Mononuclear cell (primary cell): ENCODE results near the gene OMG. TPM values are rescaled to one million over a fixed set of nuclear protein-coding genes. Genes with fewer than 3 reads are reported as not detected.
"Not testable (repeated sequence)": the region's sequence is repeated elsewhere in the genome, so short reads cannot be mapped to it uniquely, and the experiment has no call there.

Experiments
- H3K27me3 ChIP-seq: 2 replicates; pipeline ENCODE4 v1.6.0; 2011; ENCODE audit warnings: low read length, control low read depth; ENCODE audit not compliant: insufficient read depth
- H3K4me1 ChIP-seq: 2 replicates; pipeline ENCODE4 v1.5.1; 2011; ENCODE audit warnings: mild to moderate bottlenecking, low read length, control low read depth; ENCODE audit not compliant: insufficient read depth
- H3K4me3 ChIP-seq: 2 replicates; pipeline ENCODE4 v1.5.1; 2011; ENCODE audit warnings: mild to moderate bottlenecking, low read length, moderate library complexity
- H3K9me3 ChIP-seq: 2 replicates; pipeline ENCODE4 v1.5.1; 2011; ENCODE audit warnings: low read depth, mild to moderate bottlenecking, control low read depth, low read length
- total RNA-seq: library from RNA; depleted of rRNA; stranded (reverse); fragments of >200 nt; gene quantifications from one replicate; pipeline ENCODE4 v1.2.3, GENCODE V29; 2012

The OMG gene
- total RNA-seq, 1 donor: 0.21 TPM

GRCh38 chr17:31289790-31290189, 7.2 kb downstream of the OMG start:
- H3K4me3 ChIP-seq: no peak overlapping the region
- no peaks in the 10 kb centered on the region for H3K4me1 ChIP-seq
- no peaks in the 10 kb centered on the region for H3K9me3 ChIP-seq
- H3K27me3 ChIP-seq: no peaks in the 10 kb centered on the region

- not testable (repeated sequence) for H3K9me3 ChIP-seq, H3K4me3 ChIP-seq, H3K27me3 ChIP-seq, H3K4me1 ChIP-seq
Observed at GRCh38 chr17:31287932-31288331, 9.1 kb downstream of the OMG start.

- Histone ChIP-seq H3K27me3 (no peaks in the 10 kb centered on the region), H3K4me1 (no peaks in the 10 kb centered on the region), H3K4me3 (no peak overlapping the region), H3K9me3 (no peaks in the 10 kb centered on the region)
Observed at GRCh38 chr17:31286587-31286986, 10.5 kb downstream of the OMG start.

GRCh38 chr17:31283841-31284240, 13.2 kb downstream of the OMG start:
- H3K9me3 ChIP-seq: no peaks in the 10 kb centered on the region
- no peaks in the 10 kb centered on the region for H3K4me1 ChIP-seq
- no peak overlapping the region for H3K4me3 ChIP-seq
- no peaks in the 10 kb centered on the region for H3K27me3 ChIP-seq

GRCh38 chr17:31281061-31281460, 16.0 kb downstream of the OMG start:
- H3K27me3 ChIP-seq: no peaks in the 10 kb centered on the region
- H3K4me3 ChIP-seq: no peak overlapping the region
- no peaks in the 10 kb centered on the region for H3K4me1 ChIP-seq
- H3K9me3 ChIP-seq: no peaks in the 10 kb centered on the region

DNA sequence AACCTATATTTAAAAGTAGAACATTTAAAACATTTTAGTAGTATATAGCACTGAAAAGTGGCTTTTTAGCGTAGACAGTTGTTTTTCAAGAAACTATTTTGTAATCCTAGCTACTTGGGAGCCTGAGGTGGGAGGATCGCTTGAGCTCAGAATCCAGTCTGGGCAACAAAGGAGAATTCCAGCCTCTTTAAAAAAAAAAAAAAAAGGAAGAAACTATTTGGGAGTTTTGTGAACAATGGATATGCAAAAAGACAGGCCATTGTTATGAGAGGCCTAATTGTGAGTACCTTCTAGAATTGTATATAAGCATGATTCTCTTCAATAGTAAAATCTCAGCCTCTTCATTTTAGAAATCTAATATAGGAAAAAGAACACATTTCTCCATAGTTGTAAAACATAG, 17.6 kb downstream of the OMG start:
- Histone ChIP-seq H3K4me3 (no peak overlapping the region), H3K9me3 (no peaks in the 10 kb centered on the region), H3K27me3 (no peaks in the 10 kb centered on the region), H3K4me1 (peaks cover 7% of the 10 kb centered on the region)

GRCh38 chr17:31275116-31275515, 21.9 kb downstream of the OMG start:
- H3K4me3 ChIP-seq: no peak overlapping the region
- no peaks in the 10 kb centered on the region for H3K9me3 ChIP-seq
- H3K27me3 ChIP-seq: no peaks in the 10 kb centered on the region
- peaks cover 12% of the 10 kb centered on the region for H3K4me1 ChIP-seq

DNA sequence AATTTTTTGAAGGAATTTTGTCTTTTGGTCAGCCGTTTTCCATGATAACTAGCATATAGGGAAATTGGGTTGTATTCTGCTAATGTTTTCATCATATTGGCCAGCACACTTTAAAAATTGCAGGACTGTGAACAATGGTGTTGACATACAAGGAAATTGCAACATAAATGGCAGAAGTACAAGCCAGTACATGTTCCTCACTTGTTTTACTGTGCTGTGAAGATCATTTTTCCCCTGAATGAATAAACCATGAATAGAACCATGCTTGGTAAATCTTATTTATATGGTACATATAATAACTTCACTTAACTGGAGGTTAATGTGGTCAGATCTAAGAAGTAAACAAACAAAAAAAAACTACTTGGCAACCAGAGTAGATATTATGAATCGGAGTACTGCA, 22.8 kb downstream of the OMG start:
- Histone ChIP-seq H3K4me3 (no peak overlapping the region), H3K27me3 (no peaks in the 10 kb centered on the region), H3K9me3 (no peaks in the 10 kb centered on the region), H3K4me1 (peaks cover 12% of the 10 kb centered on the region)

GRCh38 chr17:31273516-31273915, 23.5 kb downstream of the OMG start:
- H3K27me3 ChIP-seq: no peaks in the 10 kb centered on the region
- H3K4me3 ChIP-seq: no peak overlapping the region
- no peaks in the 10 kb centered on the region for H3K9me3 ChIP-seq
- H3K4me1 ChIP-seq: peaks cover 12% of the 10 kb centered on the region

GRCh38 chr17:31272803-31273202, 24.2 kb downstream of the OMG start:
- Histone ChIP-seq H3K9me3 (no peaks in the 10 kb centered on the region), H3K4me1 (peaks cover 12% of the 10 kb centered on the region), H3K27me3 (no peaks in the 10 kb centered on the region), H3K4me3 (no peak overlapping the region)

DNA sequence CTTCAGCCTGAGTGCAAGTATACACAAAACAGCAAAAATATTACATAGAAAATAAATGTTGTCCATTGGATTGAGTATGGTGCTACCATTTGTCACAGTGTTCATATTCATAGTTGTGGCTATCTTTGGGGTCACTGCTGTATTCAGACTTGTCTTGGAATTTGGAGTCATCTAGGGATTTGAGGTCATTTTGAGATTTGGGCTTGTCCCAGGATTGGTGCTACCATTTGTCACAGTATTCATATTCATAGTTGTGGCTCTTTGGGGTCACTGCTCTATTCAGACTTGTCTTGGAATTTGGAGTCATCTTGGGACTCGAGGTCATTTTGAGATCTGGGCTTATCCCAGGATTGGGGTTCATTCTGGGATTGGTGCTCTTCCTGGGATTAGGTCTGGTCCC, 24.8 kb downstream of the OMG start:
- Histone ChIP-seq H3K9me3 (no peaks in the 10 kb centered on the region), H3K4me1 (peaks cover 12% of the 10 kb centered on the region), H3K27me3 (no peaks in the 10 kb centered on the region), H3K4me3 (no peak overlapping the region)

DNA sequence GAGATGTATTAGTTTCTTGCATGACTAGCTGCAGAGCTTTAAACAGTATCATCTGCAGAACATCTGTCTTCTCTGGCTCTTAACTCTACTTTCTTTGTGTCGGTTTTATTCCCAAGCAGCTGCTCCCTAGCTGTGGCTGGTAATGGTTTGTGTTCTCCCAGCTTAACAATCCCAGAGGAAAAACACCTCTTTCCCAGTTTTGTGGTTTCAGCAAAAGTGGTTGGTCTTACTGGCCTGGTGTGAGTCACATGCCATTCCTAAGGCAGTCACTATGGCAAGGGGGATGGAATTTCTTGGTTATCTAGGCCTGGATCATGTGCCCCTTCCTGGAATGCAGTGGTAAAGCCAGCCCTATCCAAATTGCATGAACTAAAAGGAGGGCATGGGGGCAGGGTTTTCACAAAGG, 27.5 kb downstream of the OMG start:
- Histone ChIP-seq H3K4me3 (no peak overlapping the region), H3K27me3 (no peaks in the 10 kb centered on the region), H3K4me1 (peaks cover 5% of the 10 kb centered on the region), H3K9me3 (no peaks in the 10 kb centered on the region)

GRCh38 chr17:31269036-31269577, 27.9 kb downstream of the OMG start:
- Histone ChIP-seq H3K9me3 (no peaks in the 10 kb centered on the region), H3K4me3 (no peak overlapping the region), H3K27me3 (no peaks in the 10 kb centered on the region), H3K4me1 (peaks cover 5% of the 10 kb centered on the region)

GRCh38 chr17:31266042-31266441, 31.0 kb downstream of the OMG start:
- Histone ChIP-seq H3K27me3 (no peaks in the 10 kb centered on the region), H3K9me3 (no peaks in the 10 kb centered on the region), H3K4me1 (no peaks in the 10 kb centered on the region), H3K4me3 (no peak overlapping the region)

DNA sequence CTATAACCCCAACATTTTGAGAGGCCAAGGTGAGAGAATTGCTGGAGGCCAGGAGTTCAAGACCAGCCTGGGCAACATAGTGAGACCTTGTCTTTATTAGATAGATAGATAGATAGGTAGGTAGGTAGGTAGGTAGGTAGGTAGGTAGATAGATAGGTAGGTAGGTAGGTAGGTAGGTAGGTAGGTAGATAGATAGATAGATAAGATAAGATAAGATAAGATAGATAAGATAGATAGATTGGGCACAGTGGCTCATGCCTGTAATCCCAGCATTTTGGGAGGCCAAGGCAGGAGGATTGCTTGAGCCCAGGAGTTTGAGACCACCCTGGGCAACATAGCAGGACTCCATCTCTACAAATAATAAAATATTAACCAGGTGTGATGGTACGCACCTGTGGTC, 34.1 kb downstream of the OMG start:
- H3K4me3 ChIP-seq, H3K4me1 ChIP-seq, H3K27me3 ChIP-seq, H3K9me3 ChIP-seq: not testable (repeated sequence)

DNA sequence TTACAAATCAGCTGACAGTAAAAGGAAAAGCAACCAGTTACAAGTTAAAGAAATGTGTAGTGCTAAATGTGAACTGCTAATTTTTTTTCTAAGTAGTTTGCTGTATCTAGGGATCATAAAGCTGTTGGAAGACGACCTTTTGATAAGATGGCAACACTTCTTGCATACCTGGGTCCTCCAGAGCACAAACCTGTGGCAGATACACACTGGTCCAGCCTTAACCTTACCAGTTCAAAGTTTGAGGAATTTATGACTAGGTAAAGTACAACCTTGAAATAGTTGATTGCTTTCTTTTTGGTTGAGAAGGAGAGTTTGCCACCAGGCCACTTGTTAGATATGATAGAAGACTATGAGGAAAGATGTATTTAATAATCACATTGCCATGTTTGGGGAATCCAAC, 35.4 kb downstream of the OMG start:
- H3K4me3 ChIP-seq: no peak overlapping the region
- no peaks in the 10 kb centered on the region for H3K9me3 ChIP-seq
- no peaks in the 10 kb centered on the region for H3K27me3 ChIP-seq
- H3K4me1 ChIP-seq: no peaks in the 10 kb centered on the region

- no peaks in the 10 kb centered on the region for H3K27me3 ChIP-seq
- H3K9me3 ChIP-seq: no peaks in the 10 kb centered on the region
- H3K4me1 ChIP-seq: no peaks in the 10 kb centered on the region
- no peak overlapping the region for H3K4me3 ChIP-seq
Observed at GRCh38 chr17:31260151-31260550, 36.9 kb downstream of the OMG start.
